ENCODE data around the gene MUL1. TPM values are rescaled to one million over a fixed set of nuclear protein-coding genes. Genes with fewer than 3 reads are reported as not detected.
"Not testable (repeated sequence)": the region's sequence is repeated elsewhere in the genome, so short reads cannot be mapped to it uniquely, and the experiment has no call there.

MUL1 gene
- total RNA-seq, 1 experiment from 2014 or later: 22.8 TPM

DNA sequence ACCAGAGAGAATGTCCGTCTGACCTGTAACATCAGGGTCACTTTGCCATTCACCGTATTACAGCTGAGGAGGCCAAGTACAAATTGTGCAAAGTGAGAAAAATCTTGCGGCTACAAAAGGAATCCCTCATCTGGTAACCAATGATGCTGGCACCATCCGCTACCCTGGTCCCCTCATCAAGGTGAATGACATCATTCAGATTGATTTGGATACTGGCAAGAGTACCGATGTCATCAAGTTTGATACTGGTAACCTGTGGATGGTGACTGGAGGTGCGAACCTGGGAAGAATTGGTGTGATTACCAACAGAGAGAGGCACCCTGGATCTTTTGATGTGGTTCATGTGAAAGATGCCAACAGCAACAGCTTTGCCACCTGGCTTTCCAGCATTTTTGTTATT is 18.3 kb upstream of the MUL1 start:
- H3K9me2 ChIP-seq (ENCODE audit: insufficient read depth): no peaks in the 10 kb centered on the region
- H3K27me3 ChIP-seq (ENCODE audit: insufficient read depth, low read depth): no peaks in the 10 kb centered on the region
- H3K79me2 ChIP-seq (ENCODE audit: low read depth): no peaks in the 10 kb centered on the region
- no peak overlapping the region for H3K27ac ChIP-seq
- BruUV-seq (replicated peaks): no TSS peak
- peaks cover 2% of the 10 kb centered on the region; the same call in 1 of the 2 replicates for H3K4me1 ChIP-seq (replicated peaks; ENCODE audit: insufficient read depth)
- H3K4me2 ChIP-seq: no peak overlapping the region
- TF ChIP-seq EZH2 (IDR thresholded peaks at IDR 0.05; ENCODE audit: low read depth): no peak
- TF ChIP-seq, protein P1, sequence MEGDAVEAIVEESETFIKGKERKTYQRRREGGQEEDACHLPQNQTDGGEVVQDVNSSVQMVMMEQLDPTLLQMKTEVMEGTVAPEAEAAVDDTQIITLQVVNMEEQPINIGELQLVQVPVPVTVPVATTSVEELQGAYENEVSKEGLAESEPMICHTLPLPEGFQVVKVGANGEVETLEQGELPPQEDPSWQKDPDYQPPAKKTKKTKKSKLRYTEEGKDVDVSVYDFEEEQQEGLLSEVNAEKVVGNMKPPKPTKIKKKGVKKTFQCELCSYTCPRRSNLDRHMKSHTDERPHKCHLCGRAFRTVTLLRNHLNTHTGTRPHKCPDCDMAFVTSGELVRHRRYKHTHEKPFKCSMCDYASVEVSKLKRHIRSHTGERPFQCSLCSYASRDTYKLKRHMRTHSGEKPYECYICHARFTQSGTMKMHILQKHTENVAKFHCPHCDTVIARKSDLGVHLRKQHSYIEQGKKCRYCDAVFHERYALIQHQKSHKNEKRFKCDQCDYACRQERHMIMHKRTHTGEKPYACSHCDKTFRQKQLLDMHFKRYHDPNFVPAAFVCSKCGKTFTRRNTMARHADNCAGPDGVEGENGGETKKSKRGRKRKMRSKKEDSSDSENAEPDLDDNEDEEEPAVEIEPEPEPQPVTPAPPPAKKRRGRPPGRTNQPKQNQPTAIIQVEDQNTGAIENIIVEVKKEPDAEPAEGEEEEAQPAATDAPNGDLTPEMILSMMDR (conservative IDR thresholded peaks at IDR 0.05): no peak
- peaks cover 2% of the 10 kb centered on the region; the same call in 1 of the 2 replicates for H3F3A ChIP-seq (ENCODE audit: insufficient read depth, low read depth)
- CTCF ChIA-PET: no interaction called here
- H3K36me3 ChIP-seq (ENCODE audit: low read depth): no peaks in the 10 kb centered on the region
- no peak overlapping the region for H3K4me3 ChIP-seq
- intact Hi-C loops (cut with micrococcal nuclease; ENCODE audit: unreplicated experiment): no loop called here
- DNase-seq: no peak
- no peak overlapping the region for H2AFZ ChIP-seq
- H4K20me1 ChIP-seq (ENCODE audit: insufficient read depth): no peaks in the 10 kb centered on the region
- POLR2A ChIA-PET (ENCODE audit: unreplicated experiment): no interaction called here
- H3K9me3 ChIP-seq (ENCODE audit: insufficient read depth, low read depth): no peaks in the 10 kb centered on the region

- H3K9me2 ChIP-seq (ENCODE audit: insufficient read depth): no peaks in the 10 kb centered on the region
- H3K4me3 ChIP-seq: no peak overlapping the region
- intact Hi-C loops (cut with micrococcal nuclease; ENCODE audit: unreplicated experiment): loop anchor here (1.0 to 5.0 kb wide), 3 partner anchors 118 to 673 kb away; partner anchors contain the start of gene SH2D5
- peak overlapping the region; percentile 44; the same call in 1 of the 2 replicates for H3K4me2 ChIP-seq
- no peaks in the 10 kb centered on the region for H3K4me1 ChIP-seq (replicated peaks; ENCODE audit: insufficient read depth)
- no peak for TF ChIP-seq EZH2 (IDR thresholded peaks at IDR 0.05; ENCODE audit: low read depth)
- TF ChIP-seq, protein P1 (conservative IDR thresholded peaks at IDR 0.05): peak; percentile 88
- ChIA-PET CTCF (interaction anchor here (0.8 kb wide), 1 partner anchor 138 kb away, joined by 10 read pairs; no protein-coding TSS in a partner anchor), POLR2A (ENCODE audit: unreplicated experiment) (no interaction called here)
- H4K20me1 ChIP-seq (ENCODE audit: insufficient read depth): no peaks in the 10 kb centered on the region
- H2AFZ ChIP-seq: no peak overlapping the region
- no peaks in the 10 kb centered on the region for H3K36me3 ChIP-seq (ENCODE audit: low read depth)
- H3K27me3 ChIP-seq (ENCODE audit: insufficient read depth, low read depth): no peaks in the 10 kb centered on the region
- no peaks in the 10 kb centered on the region for H3F3A ChIP-seq (ENCODE audit: insufficient read depth, low read depth)
- no TSS peak for BruUV-seq (replicated peaks)
- H3K9me3 ChIP-seq (ENCODE audit: insufficient read depth, low read depth): no peaks in the 10 kb centered on the region
- no peaks in the 10 kb centered on the region for H3K79me2 ChIP-seq (ENCODE audit: low read depth)
- no peak overlapping the region for H3K27ac ChIP-seq
- DNase-seq: peak; percentile 56 to 76
These were observed 14.3 kb upstream of the MUL1 start for GRCh38 chr1:20521960-20522861.

GRCh38 chr1:20519609-20520262 is 11.8 kb upstream of the MUL1 start:
- H4K20me1 ChIP-seq (ENCODE audit: insufficient read depth); H2AFZ ChIP-seq; H3K4me2 ChIP-seq; H3K9me2 ChIP-seq (ENCODE audit: insufficient read depth); CTCF ChIA-PET; DNase-seq; H3K27ac ChIP-seq; H3K79me2 ChIP-seq (ENCODE audit: low read depth); BruUV-seq (replicated peaks); H3K9me3 ChIP-seq (ENCODE audit: insufficient read depth, low read depth); H3K36me3 ChIP-seq (ENCODE audit: low read depth); H3F3A ChIP-seq (ENCODE audit: insufficient read depth, low read depth); H3K27me3 ChIP-seq (ENCODE audit: insufficient read depth, low read depth); H3K4me1 ChIP-seq (replicated peaks; ENCODE audit: insufficient read depth); H3K4me3 ChIP-seq: not testable (repeated sequence)
- intact Hi-C loops (cut with micrococcal nuclease; ENCODE audit: unreplicated experiment): loop anchor here (5.0 kb wide), 1 partner anchor 213 kb away; the partner anchor contains the start of gene SH2D5
- POLR2A ChIA-PET (ENCODE audit: unreplicated experiment): interaction anchor here (0.6 kb wide), 1 partner anchor 123 kb away, joined by 3 read pairs; no protein-coding TSS in a partner anchor
